Smooth muscle cell (in vitro differentiated cells): ENCODE results near the gene ANKRD11. TPM values are rescaled to one million over a fixed set of nuclear protein-coding genes. Genes with fewer than 3 reads are reported as not detected.
"Not testable (repeated sequence)": the region's sequence is repeated elsewhere in the genome, so short reads cannot be mapped to it uniquely, and the experiment has no call there.

Experiments used
- DNase-seq: peaks from one replicate; lab custom pipeline; 2025; ENCODE audit not compliant: unreplicated experiment; lab: John Stamatoyannopoulos, UW
- H2AFZ ChIP-seq: fragments of 200-600 bp; sonication (generic); 2 replicates; pipeline ENCODE4 v1.6.0; 2016; ENCODE audit warnings: antibody characterized with exemption, low read depth, mild to moderate bottlenecking
- H3F3A ChIP-seq: fragments of 200-600 bp; sonication (generic); 2 replicates; pipeline ENCODE4 v1.6.0; 2017; ENCODE audit warnings: antibody characterized with exemption, low read depth
- H3K27ac ChIP-seq: fragments of 200-600 bp; sonication (generic); 2 replicates; pipeline ENCODE4 v1.5.1; 2016; ENCODE audit warnings: low read depth, mild to moderate bottlenecking
- H3K27me3 ChIP-seq: fragments of 200-600 bp; sonication (generic); 2 replicates; pipeline ENCODE4 v1.6.1; 2016; ENCODE audit warnings: low read depth, mild to moderate bottlenecking
- H3K36me3 ChIP-seq: fragments of 200-600 bp; sonication (generic); 2 replicates; pipeline ENCODE4 v1.5.1; 2016; ENCODE audit warnings: low read depth
- H3K4me1 ChIP-seq: fragments of 200-600 bp; sonication (generic); 2 replicates; pipeline ENCODE4 v1.5.1; 2016; ENCODE audit warnings: low read depth
- H3K4me2 ChIP-seq: fragments of 200-600 bp; sonication (generic); 2 replicates; pipeline ENCODE4 v1.6.0; 2016; ENCODE audit warnings: mild to moderate bottlenecking
- H3K4me3 ChIP-seq: fragments of 200-600 bp; sonication (generic); 2 replicates; pipeline ENCODE4 v1.5.1; 2016; ENCODE audit warnings: mild to moderate bottlenecking
- H3K79me2 ChIP-seq: fragments of 200-600 bp; sonication (generic); 2 replicates; pipeline ENCODE4 v1.6.0; 2016; ENCODE audit warnings: low read depth, mild to moderate bottlenecking
- H3K9ac ChIP-seq: fragments of 200-600 bp; sonication (generic); 2 replicates; pipeline ENCODE4 v1.6.0; 2016; ENCODE audit warnings: low read depth
- H3K9me3 ChIP-seq: fragments of 200-600 bp; sonication (generic); replicated peaks from 2 replicates; pipeline ENCODE4 v1.5.1; 2016; ENCODE audit warnings: low read depth
- H4K20me1 ChIP-seq: fragments of 200-600 bp; sonication (generic); 2 replicates; pipeline ENCODE4 v1.6.0; 2016; ENCODE audit warnings: low read depth
- WGBS: methylation state at CpG from one replicate; pipeline ENCODE4 v1.1.7; 2016; ENCODE audit warnings: low lambda C conversion rate; 5-methylcytosine and 5-hydroxymethylcytosine counted together
- polyA plus RNA-seq: library from polyadenylated mRNA; unstranded; fragments of >200 nt; fragmentation: Nextera tagmentation; extraction: Ambion mirVana; gene quantifications from 2 replicates; pipeline ENCODE4 v1.2.1, GENCODE V29; 2016
- total RNA-seq: library from RNA; depleted of rRNA; stranded (reverse); fragments of >200 nt; gene quantifications from 2 replicates; pipeline ENCODE4 v1.2.3, GENCODE V29; 2014
- TF ChIP-seq, protein P1 (sequence below): fragments of 200-600 bp; sonication (generic); IDR thresholded peaks from 2 replicates; pipeline ENCODE4 v1.5.1; 2017; ENCODE audit warnings: borderline replicate concordance, mild to moderate bottlenecking, antibody characterized with exemption; ENCODE audit not compliant: insufficient read depth, poor library complexity, severe bottlenecking

ANKRD11 gene
- total and polyA plus RNA-seq, 2 experiments from 2014 or later = 31.5 to 105 TPM

DNA sequence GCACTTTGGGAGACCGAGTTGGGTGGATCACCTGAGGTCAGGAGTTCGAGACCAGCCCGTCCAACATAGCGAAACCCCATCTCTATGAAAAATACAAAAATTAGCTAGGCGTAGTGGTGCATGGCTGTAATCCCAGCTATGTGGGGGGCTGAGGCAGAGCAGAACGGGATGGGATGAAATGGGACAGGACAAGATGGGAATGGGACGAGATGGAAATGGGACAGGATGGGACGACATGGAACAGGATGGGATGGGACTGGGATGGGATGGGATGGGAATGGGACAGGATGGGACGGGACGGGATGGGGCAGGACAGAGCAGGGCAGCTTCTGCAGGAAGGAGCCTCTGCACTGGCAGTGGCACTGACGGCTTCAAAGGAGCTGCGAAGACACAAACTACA, 106.1 kb downstream of the ANKRD11 start:
- Histone ChIP-seq H3K4me2 (no peak overlapping the region), H2AFZ (no peak overlapping the region), H3K4me3 (no peak overlapping the region), H3K27ac (no peak overlapping the region), H3K9ac (no peak overlapping the region), H3F3A (no peaks in the 10 kb centered on the region), H3K36me3 (no peaks in the 10 kb centered on the region), H3K4me1 (peaks cover 8% of the 10 kb centered on the region), H3K27me3 (no peaks in the 10 kb centered on the region), H3K79me2 (peaks cover 100% of the 10 kb centered on the region), H3K9me3 (no peaks in the 10 kb centered on the region), H4K20me1 (peaks cover 100% of the 10 kb centered on the region)
- TF ChIP-seq, protein P1, sequence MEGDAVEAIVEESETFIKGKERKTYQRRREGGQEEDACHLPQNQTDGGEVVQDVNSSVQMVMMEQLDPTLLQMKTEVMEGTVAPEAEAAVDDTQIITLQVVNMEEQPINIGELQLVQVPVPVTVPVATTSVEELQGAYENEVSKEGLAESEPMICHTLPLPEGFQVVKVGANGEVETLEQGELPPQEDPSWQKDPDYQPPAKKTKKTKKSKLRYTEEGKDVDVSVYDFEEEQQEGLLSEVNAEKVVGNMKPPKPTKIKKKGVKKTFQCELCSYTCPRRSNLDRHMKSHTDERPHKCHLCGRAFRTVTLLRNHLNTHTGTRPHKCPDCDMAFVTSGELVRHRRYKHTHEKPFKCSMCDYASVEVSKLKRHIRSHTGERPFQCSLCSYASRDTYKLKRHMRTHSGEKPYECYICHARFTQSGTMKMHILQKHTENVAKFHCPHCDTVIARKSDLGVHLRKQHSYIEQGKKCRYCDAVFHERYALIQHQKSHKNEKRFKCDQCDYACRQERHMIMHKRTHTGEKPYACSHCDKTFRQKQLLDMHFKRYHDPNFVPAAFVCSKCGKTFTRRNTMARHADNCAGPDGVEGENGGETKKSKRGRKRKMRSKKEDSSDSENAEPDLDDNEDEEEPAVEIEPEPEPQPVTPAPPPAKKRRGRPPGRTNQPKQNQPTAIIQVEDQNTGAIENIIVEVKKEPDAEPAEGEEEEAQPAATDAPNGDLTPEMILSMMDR = no peak
- WGBS = 92% methylated on average over 12 of the region's 12 CpGs
- no peak for DNase-seq

DNA sequence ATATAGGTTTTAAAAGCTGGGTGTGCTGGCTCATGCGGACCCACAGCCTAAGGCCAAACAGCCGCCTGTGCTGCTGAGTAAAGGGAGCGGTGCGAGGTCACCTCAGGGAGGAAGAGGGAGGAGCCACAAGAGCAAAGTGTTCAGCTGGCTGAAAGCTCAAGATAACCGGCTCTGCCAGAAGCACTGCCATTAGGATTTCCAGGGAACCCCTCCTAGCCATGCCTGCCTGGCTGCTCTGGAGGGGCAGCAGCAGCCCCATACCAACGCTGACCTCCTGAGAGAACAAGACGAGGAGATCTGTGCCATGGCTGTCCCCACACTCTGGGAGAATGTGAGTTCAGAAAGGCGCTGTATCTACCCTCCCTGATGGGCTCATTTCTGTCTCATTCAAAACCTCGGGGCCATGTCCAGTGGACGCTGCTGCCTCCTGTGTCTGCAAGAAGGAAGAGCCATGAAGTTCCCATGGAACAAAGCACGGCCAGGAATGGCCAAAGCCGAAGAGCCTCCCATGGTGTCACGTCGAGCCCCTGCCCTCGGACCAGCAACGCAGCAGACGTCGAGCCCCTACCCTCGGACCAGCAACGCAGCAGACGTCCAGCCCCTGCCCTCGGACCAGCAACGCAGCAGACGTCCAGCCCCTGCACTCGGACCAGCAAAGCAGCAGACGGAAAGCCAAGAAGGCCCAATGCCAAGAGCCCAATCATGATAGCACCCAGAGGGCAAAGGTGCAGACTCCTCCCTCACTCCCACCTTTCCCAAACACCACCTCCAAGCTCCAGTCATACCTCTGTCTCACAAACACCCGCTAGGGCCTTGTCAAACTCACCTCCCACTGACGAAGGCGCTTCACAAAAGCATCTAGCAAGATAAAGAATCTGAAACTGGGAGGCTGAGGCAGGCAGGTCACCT, 107.0 kb downstream of the ANKRD11 start:
- H2AFZ ChIP-seq = no peak overlapping the region
- no peak for DNase-seq
- peak overlapping the region; percentile 67 for H3K27ac ChIP-seq
- no peaks in the 10 kb centered on the region for H3K36me3 ChIP-seq
- H3K4me1 ChIP-seq = peaks cover 8% of the 10 kb centered on the region
- H3K9ac ChIP-seq = no peak overlapping the region
- peaks cover 100% of the 10 kb centered on the region for H4K20me1 ChIP-seq
- no peak overlapping the region for H3K4me3 ChIP-seq
- H3K79me2 ChIP-seq = peaks cover 100% of the 10 kb centered on the region
- no peaks in the 10 kb centered on the region for H3K27me3 ChIP-seq
- WGBS = 61% methylated on average over 29 of the region's 29 CpGs
- peak overlapping the region; percentile 39 for H3K4me2 ChIP-seq
- no peaks in the 10 kb centered on the region for H3K9me3 ChIP-seq
- H3F3A ChIP-seq = no peaks in the 10 kb centered on the region
- TF ChIP-seq, protein P1 = no peak

DNA sequence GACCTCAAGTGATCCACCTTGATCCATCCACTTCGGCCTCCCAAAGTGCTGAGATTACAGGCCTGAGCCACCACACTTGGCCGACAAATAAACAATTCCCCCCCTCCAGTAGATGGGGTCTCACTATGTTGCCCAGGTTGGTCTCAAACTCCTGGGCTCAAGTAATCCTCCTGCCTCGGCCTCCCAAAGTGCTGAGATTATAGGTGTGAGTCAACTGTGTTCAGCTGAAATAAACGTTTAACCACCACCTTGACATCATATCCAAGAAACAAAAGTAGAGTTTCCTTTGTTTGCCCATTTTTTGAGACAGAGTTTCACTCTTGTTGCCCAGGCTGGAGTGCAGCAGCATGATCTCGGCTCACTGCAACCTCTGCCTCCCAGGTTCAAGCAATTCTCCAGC, 107.8 kb downstream of the ANKRD11 start:
- H2AFZ ChIP-seq, H3K9me3 ChIP-seq, H3K9ac ChIP-seq, H3K27me3 ChIP-seq, H3F3A ChIP-seq, H3K36me3 ChIP-seq, DNase-seq, H3K4me3 ChIP-seq, H3K4me1 ChIP-seq: not testable (repeated sequence)
- H3K4me2 ChIP-seq = peak overlapping the region; percentile 39
- H4K20me1 ChIP-seq = peaks cover 100% of the 10 kb centered on the region
- 75% methylated on average over 5 of the region's 5 CpGs for WGBS
- peaks cover 100% of the 10 kb centered on the region for H3K79me2 ChIP-seq
- H3K27ac ChIP-seq = peak overlapping the region; percentile 67

DNA sequence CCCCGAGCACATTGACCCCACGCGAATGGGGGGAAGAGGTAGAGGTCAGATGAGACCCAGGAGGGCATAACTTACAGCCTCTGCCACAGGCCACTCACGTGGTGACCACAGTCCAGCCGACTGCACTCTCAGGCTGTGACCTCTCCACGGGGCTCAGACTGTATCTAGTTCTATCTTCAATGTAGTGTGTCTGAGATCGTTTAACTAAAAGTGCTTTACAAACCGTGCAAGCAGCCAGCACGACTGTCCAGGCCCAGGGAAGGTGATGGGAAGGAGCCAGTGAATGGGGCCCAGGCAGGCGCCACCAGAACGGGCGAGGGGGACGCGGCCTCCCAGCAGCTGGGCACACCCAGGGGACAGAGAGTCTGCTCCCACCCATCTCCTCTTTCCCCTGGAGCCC, 108.6 kb downstream of the ANKRD11 start:
- Histone ChIP-seq H3K79me2 (peaks cover 100% of the 10 kb centered on the region), H3K27me3 (no peaks in the 10 kb centered on the region), H3F3A (no peaks in the 10 kb centered on the region), H4K20me1 (peaks cover 100% of the 10 kb centered on the region), H2AFZ (no peak overlapping the region), H3K27ac (no peak overlapping the region), H3K4me1 (peaks cover 8% of the 10 kb centered on the region), H3K9me3 (no peaks in the 10 kb centered on the region), H3K36me3 (no peaks in the 10 kb centered on the region), H3K4me3 (no peak overlapping the region), H3K4me2 (no peak overlapping the region), H3K9ac (no peak overlapping the region)
- TF ChIP-seq, protein P1 = no peak
- DNase-seq = no peak
- 90% methylated on average over 14 of the region's 14 CpGs for WGBS
